IMR-90 (cell line): Measurements from ENCODE around the gene ALKBH3. TPM values are rescaled to one million over a fixed set of nuclear protein-coding genes. Genes with fewer than 3 reads are reported as not detected.

Experiments
- ATAC-seq: fragments of 200-7000 bp; cut with Tn5 transposase; 2 replicates; pipeline ENCODE4 v1.9.1; 2020; ENCODE audit warnings: low read depth, mild to moderate bottlenecking, moderate library complexity
- BruUV-seq: library from RNA; stranded (reverse); fragments of 400-500 nt; replicated peaks from 2 replicates; lab custom pipeline; 2021; lab: Mats Ljungman, UMichigan
- CTCF ChIA-PET: fragments of 300-600 bp; formaldehyde crosslinking; extraction: SDS; loops from one replicate; lab custom pipeline; 2021; ENCODE audit warnings: antibody characterized with exemption; lab: Yijun Ruan, JAX
- POLR2A ChIA-PET: fragments of 300-600 bp; sonication (Branson Sonifier 250); formaldehyde crosslinking; loops from one replicate; lab custom pipeline; 2022; ENCODE audit warnings: antibody characterized with exemption; ENCODE audit not compliant: unreplicated experiment; lab: Charles Lee
- DNase-seq: peaks from one replicate; pipeline ENCODE4 v3.0.0; 2013
- H2AFZ ChIP-seq: replicated peaks from 2 replicates; pipeline ENCODE3; 2013; ENCODE audit warnings: low read length, mild to moderate bottlenecking; ENCODE audit not compliant: poor library complexity
- H2AK5ac ChIP-seq: 2 replicates; pipeline ENCODE4 v1.6.1; 2013; ENCODE audit warnings: low read depth, low read length, inconsistent platforms
- H2AK9ac ChIP-seq: replicated peaks from 2 replicates; pipeline ENCODE3; 2013; ENCODE audit warnings: mild to moderate bottlenecking, low read depth, low read length, moderate library complexity; ENCODE audit not compliant: poor library complexity
- H2BK120ac ChIP-seq: 2 replicates; pipeline ENCODE4 v1.6.1; 2013; ENCODE audit warnings: low read depth, low read length, inconsistent platforms
- H2BK15ac ChIP-seq: 3 replicates; pipeline ENCODE4 v1.6.1; 2013; ENCODE audit warnings: low read depth, low read length, inconsistent platforms
- H2BK20ac ChIP-seq: 2 replicates; pipeline ENCODE4 v1.6.1; 2013; ENCODE audit warnings: low read depth, mild to moderate bottlenecking, inconsistent platforms, low read length, moderate library complexity
- H2BK5ac ChIP-seq: 2 replicates; pipeline ENCODE4 v1.6.1; 2013; ENCODE audit warnings: mild to moderate bottlenecking, low read depth, low read length, inconsistent platforms; ENCODE audit not compliant: poor library complexity, severe bottlenecking
- H3K14ac ChIP-seq: replicated peaks from 2 replicates; pipeline ENCODE4 v1.6.1; 2013; ENCODE audit warnings: low read depth, low read length, inconsistent platforms
- H3K18ac ChIP-seq: 2 replicates; pipeline ENCODE4 v1.6.1; 2013; ENCODE audit warnings: low read depth, low read length, control low read depth
- H3K23ac ChIP-seq: 2 replicates; pipeline ENCODE4 v1.6.1; 2013; ENCODE audit warnings: low read depth, low read length, inconsistent platforms
- H3K27ac ChIP-seq: 2 replicates; pipeline ENCODE4 v1.5.1; 2013; ENCODE audit warnings: mild to moderate bottlenecking, control low read depth, low read length; ENCODE audit not compliant: insufficient read depth
- H3K27me3 ChIP-seq: 2 replicates; pipeline ENCODE4 v1.6.1; 2013; ENCODE audit warnings: low read length; ENCODE audit not compliant: control insufficient read depth, insufficient read depth
- H3K36me3 ChIP-seq: 2 replicates; pipeline ENCODE4 v1.6.1; 2013; ENCODE audit warnings: low read length, mixed read lengths; ENCODE audit not compliant: control insufficient read depth, insufficient read depth
- H3K4ac ChIP-seq: 2 replicates; pipeline ENCODE4 v1.6.1; 2013; ENCODE audit warnings: low read depth, low read length, inconsistent platforms
- H3K4me1 ChIP-seq: 2 replicates; pipeline ENCODE4 v1.6.1; 2013; ENCODE audit warnings: low read length, mixed read lengths; ENCODE audit not compliant: control insufficient read depth, insufficient read depth
- H3K4me2 ChIP-seq: 2 replicates; pipeline ENCODE4 v1.6.1; 2013; ENCODE audit warnings: low read depth, mild to moderate bottlenecking, control low read depth, low read length, moderate library complexity
- H3K4me3 ChIP-seq: 2 replicates; pipeline ENCODE4 v1.5.1; 2013; ENCODE audit warnings: low read depth, mild to moderate bottlenecking, control low read depth, low read length, moderate library complexity; ENCODE audit not compliant: insufficient read depth
- H3K56ac ChIP-seq: 2 replicates; pipeline ENCODE4 v1.6.1; 2013; ENCODE audit warnings: low read length, inconsistent platforms; ENCODE audit not compliant: insufficient read depth; ENCODE audit errors: extremely low read depth
- H3K79me1 ChIP-seq, 2 experiments: 2 replicates each; pipeline ENCODE4 v1.6.1; 2013; ENCODE audit warnings: low read length in 2 of 2, inconsistent platforms in 1 of 2, low read depth in 1 of 2
- H3K9ac ChIP-seq: 2 replicates; pipeline ENCODE4 v1.6.1; 2013; ENCODE audit warnings: low read depth, low read length, control low read depth
- H3K9me1 ChIP-seq: 2 replicates; pipeline ENCODE4 v1.6.1; 2013; ENCODE audit warnings: low read length, inconsistent platforms; ENCODE audit not compliant: insufficient read depth
- H3K9me3 ChIP-seq: 2 replicates; pipeline ENCODE4 v1.6.1; 2013; ENCODE audit warnings: low read length; ENCODE audit not compliant: control insufficient read depth, insufficient read depth
- H4K20me1 ChIP-seq: 2 replicates; pipeline ENCODE4 v1.6.1; 2013; ENCODE audit warnings: low read length, inconsistent platforms; ENCODE audit not compliant: insufficient read depth
- H4K5ac ChIP-seq: 2 replicates; pipeline ENCODE4 v1.6.1; 2013; ENCODE audit warnings: mild to moderate bottlenecking, low read depth, low read length, control low read depth
- H4K8ac ChIP-seq, 2 experiments: 2 replicates each; pipeline ENCODE4 v1.6.1; 2013; ENCODE audit warnings: low read depth in 2 of 2, low read length in 2 of 2, control low read depth in 1 of 2, inconsistent platforms in 1 of 2
- H4K91ac ChIP-seq: 2 replicates; pipeline ENCODE4 v1.6.1; 2013; ENCODE audit warnings: low read depth, low read length, inconsistent platforms; ENCODE audit not compliant: insufficient read depth
- MAFK ChIP-seq: IDR thresholded peaks from 2 replicates; pipeline ENCODE4 v1.6.1; 2012; ENCODE audit warnings: low read depth, low read length, improper control_type of control experiment
- WGBS, 2 experiments: methylation state at CpG; one replicate each; pipeline versions ENCODE4 v1.1.5 to v1.1.7; 2013; ENCODE audit warnings: missing lambda C conversion rate in 2 of 2; ENCODE audit not compliant: insufficient read length in 1 of 2; ENCODE audit errors: extremely low coverage in 2 of 2; 5-methylcytosine and 5-hydroxymethylcytosine counted together
- dilution Hi-C: fragments of 300-500 bp; cut with HindIII; formaldehyde crosslinking; loops from one replicate; pipeline ENCODE4 v1.14.3; 2018; ENCODE audit warnings: low sequenced_read_pairs; ENCODE audit not compliant: unreplicated experiment
- in situ Hi-C: fragments of 300-500 bp; cut with MboI; formaldehyde crosslinking; loops from 3 replicates; pipeline ENCODE4 v1.14.3; 2019; ENCODE audit warnings: low sequenced_read_pairs, inconsistent platforms, mixed read lengths
- intact Hi-C: fragments of 100-400 bp; cut with micrococcal nuclease; formaldehyde crosslinking; loops from 2 replicates; pipeline ENCODE4 v1.10.0; 2022
- polyA plus RNA-seq, 3 experiments: library from polyadenylated mRNA; depleted of rRNA; stranded (reverse); fragments of >200 nt; gene quantifications; 2 replicates each; pipeline ENCODE4 v1.2.3, GENCODE V29; 2012; ENCODE audit warnings: low replicate concordance in 1 of 3
- total RNA-seq: library from RNA; depleted of rRNA; stranded (reverse); fragments of >200 nt; gene quantifications from 2 replicates; pipeline ENCODE4 v1.2.3, GENCODE V29; 2012

Gene ALKBH3
- total and polyA plus RNA-seq, 2 of the 4 experiments (the other 2 are of a cell fraction), result 27.7 to 62.9 TPM

DNA sequence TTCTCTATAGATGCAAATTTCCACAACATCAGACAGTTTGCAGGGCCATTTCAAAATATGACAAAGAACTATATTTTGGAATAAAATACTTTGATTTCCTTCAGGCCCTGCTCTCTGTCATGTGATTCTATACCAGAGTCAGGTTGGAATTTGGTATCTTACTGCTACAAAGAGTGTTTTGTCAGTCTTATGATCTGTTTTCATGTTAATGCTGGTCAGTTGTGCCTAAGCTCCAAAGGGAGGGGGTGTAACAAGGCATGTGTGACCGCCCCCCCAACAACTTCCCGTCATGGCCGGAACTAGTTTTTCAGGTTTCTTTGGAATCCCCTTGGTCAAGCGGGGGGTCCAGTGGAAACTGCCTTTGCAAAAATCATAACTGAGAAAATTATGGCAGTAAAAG lies 76.9 kb downstream of the ALKBH3 start:
- H3K9me1 ChIP-seq, result no peaks in the 10 kb centered on the region
- H4K91ac ChIP-seq, result no peak overlapping the region
- DNase-seq (no peak), ATAC-seq (no peak)
- H4K5ac ChIP-seq, result no peak overlapping the region
- no peak overlapping the region for H3K23ac ChIP-seq
- WGBS, 2 experiments, result no CpG with 5 or more reads among the region's 4 CpGs
- H2AK5ac ChIP-seq, result no peak overlapping the region
- intact Hi-C loops, result no loop called here
- no peak overlapping the region for H2BK5ac ChIP-seq
- H2BK15ac ChIP-seq, result no peak overlapping the region
- ChIA-PET POLR2A (no interaction called here), CTCF (no interaction called here)
- no peak overlapping the region for H3K9ac ChIP-seq
- no peak overlapping the region for H3K4me3 ChIP-seq
- no peaks in the 10 kb centered on the region for H3K4me1 ChIP-seq
- no peak overlapping the region for H2BK120ac ChIP-seq
- in situ Hi-C loops, result no loop called here
- H2AK9ac ChIP-seq, result no peak overlapping the region
- no peak overlapping the region for H3K4me2 ChIP-seq
- H4K8ac ChIP-seq, result no peak overlapping the region
- H4K20me1 ChIP-seq, result no peaks in the 10 kb centered on the region
- no peak overlapping the region for H3K56ac ChIP-seq
- peaks cover 3% of the 10 kb centered on the region; the same call in 1 of the 2 replicates for H3K9me3 ChIP-seq
- H3K18ac ChIP-seq, result no peak overlapping the region
- H2AFZ ChIP-seq, result no peak overlapping the region
- H3K27me3 ChIP-seq, result peaks cover 10% of the 10 kb centered on the region
- no peaks in the 10 kb centered on the region for H3K79me1 ChIP-seq
- no peak overlapping the region for H3K4ac ChIP-seq
- H3K36me3 ChIP-seq, result no peaks in the 10 kb centered on the region
- no peak overlapping the region for H2BK20ac ChIP-seq
- no peak overlapping the region for H3K27ac ChIP-seq
- dilution Hi-C loops, result no loop called here
- no TSS peak for BruUV-seq
- TF ChIP-seq MAFK, result no peak
- H3K14ac ChIP-seq, result no peak overlapping the region
